Mesothelial cell of epicardium (in vitro differentiated cells): ENCODE data around the gene MEF2C. TPM values are rescaled to one million over a fixed set of nuclear protein-coding genes. Genes with fewer than 3 reads are reported as not detected.
"Not testable (repeated sequence)": the region's sequence is repeated elsewhere in the genome, so short reads cannot be mapped to it uniquely, and the experiment has no call there.

Experiments
- DNase-seq, 2 experiments: peaks; one replicate each; pipeline ENCODE4 v3.0.0; 2021; ENCODE audit warnings: low spot score in 2 of 2; ENCODE audit not compliant: unreplicated experiment in 2 of 2
- H3K27ac Mint-ChIP-seq: 2 replicates; pipeline ENCODE4 v1.8.0; 2021; ENCODE audit warnings: mixed read lengths
- H3K27me3 Mint-ChIP-seq: 2 replicates; pipeline ENCODE4 v1.8.0; 2021; ENCODE audit warnings: low read depth, mixed read lengths
- H3K36me3 Mint-ChIP-seq: 2 replicates; pipeline ENCODE4 v1.8.0; 2021; ENCODE audit warnings: mixed read lengths
- H3K4me1 Mint-ChIP-seq: 2 replicates; pipeline ENCODE4 v1.8.0; 2021; ENCODE audit warnings: mixed read lengths
- H3K4me3 Mint-ChIP-seq: 2 replicates; pipeline ENCODE4 v1.8.0; 2021; ENCODE audit warnings: mild to moderate bottlenecking, moderate library complexity, mixed read lengths
- H3K9me3 Mint-ChIP-seq: 2 replicates; pipeline ENCODE4 v1.8.0; 2021; ENCODE audit warnings: mixed read lengths
- CTCF ChIP-seq: fragments of 200-600 bp; sonication (generic); IDR thresholded peaks from one replicate; pipeline ENCODE4 v1.5.0; 2021; ENCODE audit warnings: antibody characterized with exemption; ENCODE audit not compliant: unreplicated experiment
- total RNA-seq: library from RNA; stranded (reverse); gene quantifications from 3 replicates; pipeline ENCODE4 v1.2.1, GENCODE V29; 2021

Gene MEF2C
- total RNA-seq, 1 donor from 2014 or later = 9.1 TPM

- Mint-ChIP-seq H3K9me3 (peaks cover 5% of the 10 kb centered on the region), H3K36me3 (no peaks in the 10 kb centered on the region), H3K27me3 (no peaks in the 10 kb centered on the region), H3K27ac (no peak overlapping the region), H3K4me1 (peaks cover 3% of the 10 kb centered on the region), H3K4me3 (no peak overlapping the region)
- no peak for DNase-seq
- TF ChIP-seq CTCF = no peak
These were observed 77.7 kb downstream of the MEF2C start for GRCh38 chr5:88805151-88805784.

GRCh38 chr5:88804444-88804843 is 78.5 kb downstream of the MEF2C start:
- no peak overlapping the region for H3K4me3 Mint-ChIP-seq
- no peaks in the 10 kb centered on the region for H3K27me3 Mint-ChIP-seq
- H3K4me1 Mint-ChIP-seq = peaks cover 3% of the 10 kb centered on the region
- no peak for TF ChIP-seq CTCF
- peaks cover 5% of the 10 kb centered on the region for H3K9me3 Mint-ChIP-seq
- no peak overlapping the region for H3K27ac Mint-ChIP-seq
- no peak for DNase-seq
- no peaks in the 10 kb centered on the region for H3K36me3 Mint-ChIP-seq

GRCh38 chr5:88803309-88803708 is 79.7 kb downstream of the MEF2C start:
- TF ChIP-seq CTCF = no peak
- Mint-ChIP-seq H3K27me3 (no peaks in the 10 kb centered on the region), H3K36me3 (peaks cover 2% of the 10 kb centered on the region), H3K9me3 (peaks cover 6% of the 10 kb centered on the region), H3K4me3 (no peak overlapping the region), H3K27ac (no peak overlapping the region), H3K4me1 (peaks cover 3% of the 10 kb centered on the region)
- DNase-seq = no peak

GRCh38 chr5:88799938-88800535 is 82.9 kb downstream of the MEF2C start:
- Mint-ChIP-seq H3K27me3 (no peaks in the 10 kb centered on the region), H3K36me3 (peaks cover 3% of the 10 kb centered on the region), H3K27ac (no peak overlapping the region), H3K9me3 (peaks cover 23% of the 10 kb centered on the region), H3K4me1 (no peaks in the 10 kb centered on the region), H3K4me3 (no peak overlapping the region)
- TF ChIP-seq CTCF = no peak
- no peak for DNase-seq

GRCh38 chr5:88798933-88799332 is 84.1 kb downstream of the MEF2C start:
- H3K4me1 Mint-ChIP-seq, H3K27me3 Mint-ChIP-seq, DNase-seq, H3K36me3 Mint-ChIP-seq, H3K4me3 Mint-ChIP-seq, H3K27ac Mint-ChIP-seq: not testable (repeated sequence)
- peaks cover 27% of the 10 kb centered on the region for H3K9me3 Mint-ChIP-seq

- not testable (repeated sequence) for H3K27ac Mint-ChIP-seq, DNase-seq, H3K27me3 Mint-ChIP-seq, H3K36me3 Mint-ChIP-seq, H3K4me3 Mint-ChIP-seq, H3K4me1 Mint-ChIP-seq
- peaks cover 23% of the 10 kb centered on the region for H3K9me3 Mint-ChIP-seq
These were observed 89.2 kb downstream of the MEF2C start for GRCh38 chr5:88793797-88794196.
